Upper lobe of left lung (tissue), 6 donors: ENCODE results near the gene PFDN2. TPM values are rescaled to one million over a fixed set of nuclear protein-coding genes. Genes with fewer than 3 reads are reported as not detected.
A peak's percentile ranks its signal among the peaks of the same experiment; 100 is the strongest.
"Not testable (repeated sequence)": the region's sequence is repeated elsewhere in the genome, so short reads cannot be mapped to it uniquely, and the experiment has no call there.

Source experiments
- ATAC-seq, 2 donors: fragments of 200-7000 bp; cut with Tn5 transposase; one replicate each; pipeline ENCODE4 v1.9.1; 2022; ENCODE audit warnings: mild to moderate bottlenecking in 2 of 2, moderate library complexity in 2 of 2; ENCODE audit not compliant: low FRiP score in 2 of 2
- DNase-seq, 2 donors: peaks; one replicate each; pipeline ENCODE4 v3.0.0-alpha.2; 2019 to 2020
- H3K27ac ChIP-seq, 4 donors: fragments of 200-600 bp; sonication (generic); one replicate each; pipeline ENCODE4 v1.5.1; 2016 to 2019
- H3K27me3 ChIP-seq, 4 donors: fragments of 200-600 bp; sonication (generic); one replicate each; pipeline ENCODE4 v1.5.1; 2017 to 2019
- H3K36me3 ChIP-seq, 4 donors: fragments of 200-600 bp; sonication (generic); one replicate each; pipeline ENCODE4 v1.5.1; 2016 to 2019
- H3K4me1 ChIP-seq, 4 donors: fragments of 200-600 bp; sonication (generic); one replicate each; pipeline ENCODE4 v1.5.1; 2018 to 2019
- H3K4me3 ChIP-seq, 4 donors: fragments of 200-600 bp; sonication (generic); one replicate each; pipeline ENCODE4 v1.5.1; 2017 to 2019; ENCODE audit warnings: mild to moderate bottlenecking in 2 of 4, moderate library complexity in 1 of 4
- H3K9me3 ChIP-seq, 4 donors: fragments of 200-600 bp; sonication (generic); one replicate each; pipeline ENCODE4 v1.5.1; 2018 to 2019
- CTCF ChIP-seq, 6 experiments: fragments of 450-650 bp in 4 of 6; fragments of 200-600 bp in 2 of 6; sonication (generic) in 2 of 6; IDR thresholded peaks; one replicate each; pipeline ENCODE4 v1.5.1; 2016 to 2019; ENCODE audit warnings: antibody characterized with exemption in 6 of 6
- EP300 ChIP-seq, 4 donors: sonication (generic); formaldehyde crosslinking; IDR thresholded peaks; one replicate each; pipeline ENCODE4 v1.5.1; 2017; ENCODE audit warnings: antibody characterized with exemption in 4 of 4, control low read depth in 2 of 4
- POLR2A ChIP-seq, 4 donors: fragments of 450-650 bp; IDR thresholded peaks; one replicate each; pipeline ENCODE4 v1.5.1; 2016 to 2017; ENCODE audit warnings: antibody characterized with exemption in 4 of 4, mild to moderate bottlenecking in 2 of 4
- POLR2AphosphoS5 ChIP-seq, 2 donors: sonication (generic); formaldehyde crosslinking; IDR thresholded peaks; one replicate each; pipeline ENCODE4 v1.5.1; 2017; ENCODE audit warnings: antibody characterized with exemption in 2 of 2
- WGBS, 2 donors: methylation state at CpG; one replicate each; pipeline ENCODE4 v1.1.5; 2017 to 2018; 5-methylcytosine and 5-hydroxymethylcytosine counted together
- total RNA-seq, 6 donors: library from RNA; depleted of rRNA in 4 of 6; stranded (reverse); fragments of >200 nt in 4 of 6; gene quantifications; one replicate each; pipeline versions ENCODE4 v1.1.0 to v1.2.1, GENCODE V29; 2016 to 2021
- donor health status: DM: no; HTN: no; CAD: no; lungs with moderate emphysema.
- donor health status: DM: no; HTN: yes; CAD: no; lungs with severe emphysema.

PFDN2 gene
- total RNA-seq, 6 donors from 2014 or later, result 17.8 to 55.9 (median 41.4) TPM

GRCh38 chr1:161069241-161069640 is 48.6 kb downstream of the PFDN2 start:
- Histone ChIP-seq H3K4me3 (peak overlapping the region; percentile 35 to 58 (median 46)), H3K27me3 (no peaks in the 10 kb centered on the region), H3K4me1 (peaks cover 0 to 14% (median 6%) of the 10 kb centered on the region in 4 donors), H3K36me3 (no peaks in the 10 kb centered on the region), H3K9me3 (no peaks in the 10 kb centered on the region), H3K27ac (peak overlapping the region; percentile 82 to 93 (median 88))
- TF ChIP-seq CTCF (IDR thresholded peaks at IDR 0.05) (no peak), EP300 (IDR thresholded peaks at IDR 0.05) (no peak)
- 47 to 56% methylated on average over 5 to 7 of the region's 9 CpGs for WGBS, 2 donors
- DNase-seq, result no peak
- ATAC-seq, result no peak

- Histone ChIP-seq H3K27me3 (no peaks in the 10 kb centered on the region), H3K4me1 (peaks cover 0 to 14% (median 6%) of the 10 kb centered on the region in 4 donors), H3K4me3 (peak overlapping the region; percentile 35 to 58 (median 46)), H3K36me3 (no peaks in the 10 kb centered on the region), H3K27ac (peak overlapping the region; percentile 82 to 93 (median 88)), H3K9me3 (no peaks in the 10 kb centered on the region)
- peak; percentile 86 to 88 for ATAC-seq
- DNase-seq, result peak in 1 of 2 donors; percentile 85
- TF ChIP-seq CTCF (IDR thresholded peaks at IDR 0.05) (no peak), POLR2AphosphoS5 (IDR thresholded peaks at IDR 0.05) (peak; percentile 51 to 60)
- 43 to 55% methylated on average over 10 of the region's 10 CpGs for WGBS, 2 donors
Observed at GRCh38 chr1:161068306-161069234, 49.3 kb downstream of the PFDN2 start.

GRCh38 chr1:161066694-161067093 is 51.1 kb downstream of the PFDN2 start:
- TF ChIP-seq CTCF (IDR thresholded peaks at IDR 0.05) (no peak), POLR2AphosphoS5 (IDR thresholded peaks at IDR 0.05) (no peak), POLR2A (IDR thresholded peaks at IDR 0.05) (no peak), EP300 (IDR thresholded peaks at IDR 0.05) (no peak)
- H3K27ac ChIP-seq, result peak overlapping the region in 1 of 4 donors; percentile 93
- H3K4me3 ChIP-seq, result peak overlapping the region in 1 of 4 donors; percentile 58
- DNase-seq, result no peak
- ATAC-seq, result no peak
- H3K9me3 ChIP-seq, result no peaks in the 10 kb centered on the region
- H3K4me1 ChIP-seq, result peaks cover 0 to 14% (median 6%) of the 10 kb centered on the region in 4 donors
- H3K36me3 ChIP-seq, result no peaks in the 10 kb centered on the region
- WGBS, 2 donors, result 72 to 77% methylated on average over 3 of the region's 3 CpGs
- H3K27me3 ChIP-seq, result no peaks in the 10 kb centered on the region

GRCh38 chr1:161065681-161066080 is 52.2 kb downstream of the PFDN2 start:
- H3K4me3 ChIP-seq, H3K27ac ChIP-seq, DNase-seq, H3K9me3 ChIP-seq, ATAC-seq, H3K36me3 ChIP-seq, H3K27me3 ChIP-seq: not testable (repeated sequence)
- WGBS, 2 donors, result 89 to 94% methylated on average over 7 of the region's 7 CpGs
- H3K4me1 ChIP-seq, result peaks cover 0 to 14% (median 6%) of the 10 kb centered on the region in 4 donors

- H3K4me3 ChIP-seq, DNase-seq, H3K9me3 ChIP-seq, ATAC-seq, H3K27me3 ChIP-seq, H3K36me3 ChIP-seq, H3K4me1 ChIP-seq, H3K27ac ChIP-seq: not testable (repeated sequence)
- 62 to 75% methylated on average over 6 of the region's 6 CpGs for WGBS, 2 donors
Observed at GRCh38 chr1:161063936-161064335, 53.9 kb downstream of the PFDN2 start.

- H3K36me3 ChIP-seq, result no peaks in the 10 kb centered on the region
- no peaks in the 10 kb centered on the region for H3K9me3 ChIP-seq
- DNase-seq (no peak), ATAC-seq (no peak)
- H3K27ac ChIP-seq, result no peak overlapping the region
- no peaks in the 10 kb centered on the region for H3K27me3 ChIP-seq
- 94 to 96% methylated on average over 4 of the region's 4 CpGs for WGBS, 2 donors
- TF ChIP-seq POLR2AphosphoS5 (IDR thresholded peaks at IDR 0.05), result no peak
- no peak for TF ChIP-seq CTCF (IDR thresholded peaks at IDR 0.05)
- TF ChIP-seq POLR2A (IDR thresholded peaks at IDR 0.05), result no peak
- TF ChIP-seq EP300 (IDR thresholded peaks at IDR 0.05), result no peak
- no peak overlapping the region for H3K4me3 ChIP-seq
- H3K4me1 ChIP-seq, result peaks cover 0 to 6% (median 0%) of the 10 kb centered on the region in 4 donors
Observed at GRCh38 chr1:161061419-161061818, 56.4 kb downstream of the PFDN2 start.
